Amniotic stem cell (primary cell): ENCODE data around the gene RNF7.
"Not testable (repeated sequence)": the region's sequence is repeated elsewhere in the genome, so short reads cannot be mapped to it uniquely, and the experiment has no call there.

Experiments used
- DNase-seq: peaks from one replicate; lab custom pipeline; 2025; lab: John Stamatoyannopoulos, UW

Gene RNF7

DNA sequence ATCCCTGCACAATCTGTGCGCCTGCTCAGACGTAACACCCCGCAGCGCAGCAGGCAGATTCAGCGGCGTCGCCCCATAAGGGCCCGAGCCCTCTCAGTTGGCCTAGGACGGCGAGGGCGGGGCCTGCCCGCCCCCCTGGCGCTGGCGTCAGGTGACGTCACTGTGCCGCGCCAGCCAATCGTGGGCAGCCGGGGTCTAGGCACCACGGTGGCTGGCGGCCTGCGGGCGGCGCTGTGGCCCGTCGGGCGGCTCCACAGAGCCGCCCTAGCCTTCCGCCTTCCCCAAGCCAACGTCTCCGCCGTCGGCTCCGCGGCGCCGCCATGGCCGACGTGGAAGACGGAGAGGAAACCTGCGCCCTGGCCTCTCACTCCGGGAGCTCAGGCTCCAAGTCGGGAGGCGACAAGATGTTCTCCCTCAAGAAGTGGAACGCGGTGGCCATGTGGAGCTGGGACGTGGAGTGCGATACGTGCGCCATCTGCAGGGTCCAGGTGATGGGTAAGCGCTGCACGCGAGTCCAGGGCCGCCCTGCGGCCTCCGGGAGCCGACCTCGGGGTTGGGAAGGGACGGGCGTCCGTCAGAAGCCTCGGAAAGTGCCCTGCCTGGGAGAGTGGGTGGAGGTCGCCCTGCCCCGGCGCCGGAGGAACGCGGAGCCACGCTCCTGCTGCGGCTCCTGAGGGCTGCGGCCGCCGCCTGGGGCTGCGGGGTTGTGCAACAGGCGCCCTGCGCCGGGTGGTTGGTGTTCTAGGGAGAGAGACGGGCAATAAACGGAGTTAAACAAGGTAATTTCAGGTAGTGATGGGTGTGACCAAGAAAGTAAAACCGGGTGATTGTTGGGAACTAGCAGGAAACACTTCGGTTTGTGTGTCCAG lies at the start of gene RNF7:
RNF7 (plus strand) TSS at position 277 of the 869 bp plus-strand sequence; CDS start at position 321, 44 bp downstream.
- DNase-seq: peak; percentile 69

DNA sequence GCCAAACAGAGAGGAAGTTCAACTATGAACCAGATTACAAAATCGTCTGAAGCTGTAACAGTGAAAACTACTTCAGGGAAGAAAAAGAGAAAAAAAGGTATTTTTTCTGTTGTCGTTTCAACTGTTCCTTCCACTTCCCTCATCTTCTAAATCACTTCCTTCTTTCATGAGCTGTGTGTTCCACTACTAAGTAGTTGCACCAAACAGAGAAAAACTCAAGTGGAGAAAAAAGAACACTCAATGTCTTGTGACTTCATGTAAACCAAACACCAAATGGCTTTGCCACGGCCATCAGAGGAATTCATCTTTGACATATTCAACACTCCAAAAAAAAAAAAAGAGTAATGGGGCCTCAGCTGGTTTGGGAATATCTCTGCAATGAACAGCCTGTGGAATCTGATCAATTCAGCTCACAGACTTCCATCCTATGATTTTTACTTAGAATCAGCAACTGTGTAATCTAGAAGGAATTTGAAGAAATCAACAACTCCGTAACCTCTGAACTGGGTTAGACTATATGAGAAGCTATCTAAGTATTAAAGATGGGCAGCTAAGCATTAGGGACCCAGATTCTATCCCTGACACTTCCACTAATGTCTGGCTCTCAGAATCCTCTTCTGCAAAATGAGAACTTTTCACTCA lies 47.5 kb upstream of the RNF7 start:
- DNase-seq: no peak

DNA sequence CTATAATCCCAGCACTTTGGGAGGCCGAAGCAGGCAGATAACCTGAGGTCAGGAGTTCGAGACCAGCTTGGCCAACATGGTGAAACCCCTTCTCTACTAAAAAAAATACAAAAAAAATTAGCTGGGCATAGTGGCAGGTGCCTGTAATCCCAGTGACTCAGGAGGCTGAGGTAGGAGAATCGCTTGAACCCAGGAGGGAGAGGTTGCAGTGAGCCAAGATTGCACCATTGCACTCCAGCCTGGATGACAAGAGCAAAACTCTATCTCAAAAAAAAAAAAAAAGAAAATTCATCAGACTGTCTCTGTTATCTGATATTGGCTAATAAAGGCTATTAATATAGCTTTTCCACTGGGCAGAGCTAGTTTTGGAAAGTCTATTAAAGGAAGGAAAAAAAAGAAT lies 46.6 kb upstream of the RNF7 start:
- not testable (repeated sequence) for DNase-seq

DNA sequence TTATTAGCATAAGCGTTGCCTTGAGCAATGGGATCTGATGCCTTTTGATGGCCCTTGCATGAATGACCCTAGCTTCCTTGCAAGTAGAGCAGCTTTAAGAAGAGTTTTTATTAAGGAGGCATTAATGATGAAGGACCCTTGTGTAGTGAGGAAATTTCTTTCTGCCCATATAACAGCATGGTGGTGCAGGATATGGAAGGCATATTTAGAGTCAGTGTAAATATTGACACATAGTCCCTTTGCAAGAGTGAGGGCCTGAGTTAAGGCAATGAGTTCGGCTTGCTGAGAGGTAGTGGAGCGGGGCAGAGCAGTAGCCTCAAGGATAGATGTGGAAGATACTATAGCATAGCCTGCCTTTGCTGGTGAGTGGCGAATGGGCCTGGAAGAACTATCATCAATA lies 45.1 kb upstream of the RNF7 start:
- not testable (repeated sequence) for DNase-seq

DNA sequence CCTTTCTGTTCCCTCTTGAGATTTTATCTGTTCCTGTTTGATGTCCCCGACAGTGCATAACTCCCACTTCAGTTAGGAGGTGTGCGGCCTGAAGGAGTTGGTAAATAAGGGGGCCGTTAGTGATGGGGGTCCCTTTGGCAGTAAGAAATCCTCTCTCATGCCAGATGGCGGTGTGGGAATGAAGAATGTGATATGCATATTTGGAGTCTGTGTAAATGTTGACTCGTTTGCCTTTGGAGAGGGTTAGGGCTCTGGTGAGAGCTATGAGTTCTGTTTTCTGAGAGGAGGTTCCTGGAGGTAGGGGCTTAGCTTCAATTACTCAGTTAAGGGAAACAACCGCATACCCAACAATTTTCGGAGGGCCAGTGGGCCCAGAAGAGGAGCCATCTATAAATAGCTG lies 38.8 kb upstream of the RNF7 start:
- no peak for DNase-seq

DNA sequence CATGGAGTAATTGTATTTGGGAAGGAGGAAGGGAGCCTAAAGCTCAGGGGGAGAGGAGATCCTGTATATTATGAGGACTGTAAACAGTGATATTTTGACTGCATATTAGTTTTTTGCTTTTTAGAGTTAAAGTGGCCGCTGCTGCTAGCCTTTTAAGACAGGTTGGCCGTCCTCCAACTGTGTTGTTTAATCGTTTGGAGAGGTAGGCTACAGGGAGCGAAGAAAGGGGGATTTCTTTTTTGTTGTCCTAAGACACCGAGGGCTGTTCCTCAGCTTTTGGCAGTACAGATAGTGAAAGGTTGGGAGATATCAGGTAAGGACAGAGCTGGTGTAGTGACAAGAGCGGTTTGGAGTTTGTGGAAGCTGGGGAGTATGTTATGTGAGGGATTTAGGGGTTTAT lies 38.2 kb upstream of the RNF7 start:
- no peak for DNase-seq

DNA sequence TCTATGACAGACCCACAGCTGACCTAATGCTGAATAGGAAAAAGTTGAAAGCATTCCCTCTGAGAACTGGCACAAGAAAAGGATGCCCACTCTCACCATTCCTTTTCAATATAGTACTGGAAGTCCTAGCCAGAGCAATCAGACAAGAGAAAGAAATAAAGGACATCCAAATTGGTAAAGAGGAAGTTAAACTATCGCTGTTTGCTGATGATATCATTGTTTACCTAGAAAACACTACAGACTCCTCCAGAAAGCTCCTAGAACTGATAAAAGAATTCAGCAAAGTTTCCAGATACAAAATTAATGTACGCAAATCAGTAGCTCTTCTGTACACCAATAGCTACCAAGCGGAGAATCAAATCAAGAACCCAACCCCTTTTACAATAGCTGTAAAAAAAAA lies 34.7 kb upstream of the RNF7 start:
- DNase-seq: not testable (repeated sequence)

DNA sequence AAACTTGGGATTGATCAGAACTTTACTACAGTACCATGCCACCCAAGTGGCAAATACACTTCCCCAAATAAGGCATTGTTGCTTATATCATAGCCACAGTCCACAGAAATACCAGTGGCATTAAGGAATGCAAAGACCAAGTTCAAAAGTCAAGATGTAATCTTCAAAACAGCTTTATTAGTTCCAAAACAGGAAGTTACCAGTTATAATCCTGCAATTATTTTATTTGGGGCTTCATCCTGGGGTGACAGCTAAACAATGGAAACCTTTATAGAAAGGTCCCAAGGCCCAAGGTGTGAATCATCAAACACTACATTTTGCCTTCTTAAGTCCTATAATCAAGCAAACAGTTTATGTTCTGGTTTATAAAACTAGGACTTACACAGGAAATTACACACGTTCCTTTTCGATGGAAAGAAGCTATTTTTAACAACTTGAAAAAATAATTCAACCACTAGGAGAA lies 30.3 kb upstream of the RNF7 start:
- DNase-seq: no peak

DNA sequence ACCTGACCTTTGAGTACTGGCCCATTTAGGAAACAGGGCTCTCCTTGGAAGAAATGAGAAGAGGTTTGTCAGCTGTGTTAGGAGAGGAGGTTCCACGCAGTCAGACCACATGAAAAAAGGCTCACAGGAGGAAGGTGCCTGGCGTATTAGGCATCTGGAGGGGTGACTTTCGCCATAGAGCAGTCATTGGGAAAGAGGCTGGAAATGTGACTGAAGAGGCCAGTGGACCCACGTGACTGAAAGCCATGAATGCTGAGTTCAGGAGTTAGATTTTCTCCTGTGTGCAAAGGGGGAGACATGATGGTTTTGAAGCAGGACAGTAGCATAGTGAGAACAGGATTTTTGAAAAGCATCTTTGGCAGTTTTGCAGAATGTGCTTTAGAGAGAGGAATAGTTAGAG lies 29.7 kb upstream of the RNF7 start:
- DNase-seq: no peak

DNA sequence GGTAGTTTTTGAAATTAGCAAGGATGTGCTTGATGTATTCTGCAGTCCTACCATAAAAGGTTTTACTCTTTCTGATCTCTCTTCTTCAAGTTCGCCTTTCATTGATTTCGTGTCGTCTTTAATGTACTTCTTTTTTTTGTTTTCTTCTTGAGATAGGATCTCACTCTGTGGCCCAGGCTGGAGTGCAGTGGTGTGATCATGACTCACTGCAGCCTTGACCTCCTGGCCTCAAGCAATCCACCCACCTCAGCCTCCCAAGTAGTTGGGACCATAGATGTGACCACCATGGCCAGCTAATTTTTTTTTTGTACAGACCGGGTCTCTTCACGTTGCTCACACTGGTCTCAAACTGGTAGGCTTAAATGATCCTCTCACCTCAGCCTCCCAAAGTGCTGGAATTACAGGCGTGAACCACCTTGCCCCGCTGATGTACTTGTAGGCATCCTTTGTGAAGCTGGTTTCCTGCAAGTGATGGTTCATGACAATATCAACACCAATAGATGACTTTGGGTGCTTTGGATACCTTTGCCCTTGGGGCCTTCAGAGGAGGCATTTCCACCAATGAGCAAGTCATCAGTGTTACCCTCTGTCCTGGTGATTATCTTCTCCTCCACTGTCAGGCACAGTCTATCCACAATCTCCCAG lies 28.9 kb upstream of the RNF7 start:
- no peak for DNase-seq

DNA sequence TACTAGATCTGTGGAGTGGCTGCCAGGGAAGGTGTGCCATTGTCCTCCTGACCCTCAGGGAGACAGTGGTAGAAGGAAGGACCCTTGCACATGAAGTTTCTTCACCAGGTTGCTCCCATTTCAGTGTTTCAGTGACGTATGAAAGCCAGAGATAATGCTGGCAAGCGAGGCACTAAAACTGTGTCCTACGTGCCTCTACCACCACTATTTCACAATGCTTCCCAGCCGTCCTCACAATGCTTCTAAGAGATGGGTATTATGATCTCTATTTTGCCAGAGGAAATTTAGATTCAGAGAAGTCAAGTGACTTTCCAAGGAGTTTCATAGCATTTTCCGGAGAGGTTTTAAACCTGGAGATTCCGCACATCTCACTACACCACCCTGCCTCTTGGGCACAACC lies 28.0 kb upstream of the RNF7 start:
- DNase-seq: no peak

DNA sequence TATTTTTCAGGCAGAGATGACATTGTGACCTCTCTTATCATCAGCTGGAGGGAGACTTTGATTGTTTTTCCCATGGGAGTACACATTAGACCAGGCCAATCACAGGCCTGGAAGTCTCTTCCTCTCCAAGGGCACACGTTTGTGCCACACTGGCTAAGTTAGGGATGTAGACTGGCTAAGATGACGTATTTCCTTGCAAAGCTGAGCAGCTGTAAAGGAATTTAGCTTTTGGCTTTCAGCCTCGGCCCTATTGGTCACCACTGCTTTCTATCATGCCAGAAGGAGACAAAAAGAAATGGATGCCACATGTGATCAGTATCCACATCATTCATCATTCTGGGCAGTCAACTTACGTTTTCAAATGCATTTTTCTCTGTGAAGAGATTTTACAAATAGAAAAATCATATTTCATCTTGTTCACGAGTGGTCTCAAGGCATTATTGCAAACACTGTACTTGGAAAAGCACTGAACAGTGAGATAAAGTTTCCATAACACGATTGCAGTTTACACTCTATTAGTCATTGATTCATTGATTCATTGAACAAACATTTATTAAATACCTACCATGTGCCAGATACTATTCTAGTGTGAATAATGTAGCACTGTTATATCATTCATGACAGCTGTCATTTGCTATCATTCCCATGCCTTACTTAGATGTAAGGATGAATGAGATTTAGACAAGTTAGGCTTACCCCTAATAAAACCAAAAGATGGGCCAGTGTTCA lies 27.0 kb upstream of the RNF7 start:
- DNase-seq: no peak

DNA sequence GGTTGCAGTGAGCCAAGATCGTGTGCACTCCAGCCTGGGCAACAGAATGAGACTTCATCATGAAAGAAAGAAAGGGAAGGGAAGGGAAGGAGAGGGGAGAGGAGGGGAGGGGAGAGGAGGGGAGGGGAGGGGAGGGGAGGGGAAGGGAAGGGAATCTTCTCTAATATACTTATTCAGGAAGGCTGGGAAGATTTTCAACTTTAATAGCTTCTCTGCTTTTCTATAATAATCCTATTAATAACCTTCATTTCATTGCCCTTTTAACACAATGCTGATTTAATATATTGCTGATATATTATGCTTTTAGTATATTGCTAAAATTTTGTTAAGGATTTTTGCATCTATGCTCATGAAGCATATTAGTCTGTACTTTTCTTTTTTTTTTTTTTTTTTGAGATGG lies 23.4 kb upstream of the RNF7 start:
- no peak for DNase-seq

DNA sequence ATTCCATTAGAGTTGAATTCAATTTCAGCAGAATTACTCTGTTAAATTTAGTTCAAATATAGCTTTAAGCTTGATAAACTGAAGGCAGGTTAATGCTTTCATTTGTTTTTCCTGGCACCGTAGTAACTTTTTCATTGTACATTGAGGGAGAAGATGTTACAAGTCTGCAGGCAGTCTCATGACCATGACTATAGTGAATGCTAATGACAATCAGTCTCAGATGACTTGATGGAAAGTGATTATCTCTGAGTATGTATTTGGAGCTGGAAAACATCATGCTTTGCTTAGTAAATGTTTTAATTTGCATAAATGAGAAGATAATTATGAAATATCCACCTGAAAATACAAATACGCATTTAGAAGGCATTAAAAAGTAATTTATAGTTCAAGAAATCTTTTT lies 16.0 kb upstream of the RNF7 start:
- DNase-seq: no peak

DNA sequence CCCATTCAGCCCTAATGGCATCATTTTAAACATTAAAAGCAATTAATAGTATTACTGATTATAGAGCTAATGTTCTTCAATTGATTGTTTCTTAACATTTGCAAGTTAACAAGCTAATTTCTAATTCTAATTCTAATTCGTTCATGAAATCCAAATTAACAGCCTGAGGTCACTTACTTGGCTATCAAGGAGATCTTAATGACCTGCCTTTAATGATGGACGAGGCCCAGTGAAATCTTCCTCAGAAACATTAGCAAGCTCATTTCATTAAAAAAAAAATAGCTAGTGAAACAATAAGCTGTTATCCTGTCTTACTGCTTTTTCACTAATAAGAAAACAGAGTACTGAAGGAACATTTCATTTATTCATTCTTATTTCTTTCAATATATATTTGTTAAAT lies 15.4 kb upstream of the RNF7 start:
- DNase-seq: no peak

DNA sequence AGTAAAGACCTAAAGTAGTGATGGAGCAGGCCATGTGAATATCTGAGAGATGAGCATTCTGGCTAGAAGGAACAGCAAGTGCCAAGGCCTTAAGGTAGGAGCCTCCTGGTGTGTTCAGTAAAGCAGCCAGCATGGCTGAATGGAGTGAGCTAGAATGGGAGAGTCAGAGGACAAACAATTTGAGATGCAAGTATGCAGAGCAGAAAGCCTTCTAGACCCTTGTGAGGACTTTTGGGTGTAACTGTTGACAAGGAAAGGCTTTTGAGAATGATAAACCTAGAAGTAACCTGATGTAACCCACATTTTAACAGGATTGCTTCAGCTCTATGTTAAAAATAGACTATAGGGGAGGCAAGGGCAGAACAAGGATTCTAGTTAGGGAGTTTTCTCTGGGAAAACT lies 14.8 kb upstream of the RNF7 start:
- no peak for DNase-seq

DNA sequence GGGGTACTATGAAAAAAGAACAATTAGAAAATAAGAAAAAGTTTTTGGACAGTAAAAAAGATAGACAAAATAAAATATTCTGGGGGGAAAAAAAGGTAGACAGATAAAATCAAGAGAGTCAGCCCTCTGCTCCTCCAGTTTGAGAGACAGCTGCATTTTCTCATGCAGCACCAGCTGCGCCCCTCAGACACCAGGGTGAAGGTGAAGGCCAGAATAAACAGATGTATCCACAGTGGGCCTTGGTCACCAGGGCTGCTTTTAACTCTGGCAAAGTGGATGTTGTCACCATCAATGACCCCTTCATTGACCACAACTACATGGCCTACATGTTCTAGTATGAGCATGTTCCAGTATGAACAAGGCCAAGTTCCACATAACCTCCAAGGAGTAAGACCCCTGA lies 13.9 kb upstream of the RNF7 start:
- DNase-seq: no peak

DNA sequence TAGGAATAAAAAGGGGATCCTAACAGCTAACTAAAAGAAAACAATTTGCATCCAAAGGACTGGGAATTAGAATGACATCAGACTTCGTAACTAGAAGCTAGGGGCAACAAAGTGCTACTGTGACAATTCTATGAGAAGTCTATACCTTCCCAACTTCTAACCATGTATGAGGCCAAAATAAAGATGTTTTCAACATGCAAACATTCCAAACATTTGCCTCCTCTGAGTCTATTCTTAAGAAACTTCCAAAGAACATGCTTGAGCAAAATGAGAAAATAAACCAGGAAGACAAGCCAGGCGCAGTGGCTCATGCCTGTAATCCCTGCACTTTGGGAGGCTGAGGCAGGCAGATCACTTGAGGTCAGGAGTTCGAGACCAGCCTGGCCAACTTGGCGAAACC lies 13.1 kb upstream of the RNF7 start:
- no peak for DNase-seq

DNA sequence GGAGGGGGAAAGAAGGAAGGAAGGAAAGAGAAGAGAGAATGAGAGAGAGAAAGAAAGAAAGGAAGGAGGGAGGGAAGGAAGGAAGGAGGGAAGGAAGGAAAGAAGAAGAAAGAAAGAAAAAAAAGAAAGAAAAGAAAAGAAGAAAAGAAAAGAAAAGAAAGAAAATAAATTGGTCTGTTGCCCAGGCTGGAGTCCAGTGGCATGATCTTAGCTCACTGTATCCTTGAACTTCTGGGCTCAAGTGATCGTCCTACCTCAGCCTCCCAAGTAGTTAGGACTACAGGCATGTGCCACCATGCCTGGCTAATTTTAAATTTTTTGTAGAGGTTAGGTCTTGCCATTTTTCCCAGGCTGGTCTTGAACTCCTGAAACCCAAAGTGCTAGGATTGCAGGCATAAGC lies 11.6 kb upstream of the RNF7 start:
- DNase-seq: no peak

DNA sequence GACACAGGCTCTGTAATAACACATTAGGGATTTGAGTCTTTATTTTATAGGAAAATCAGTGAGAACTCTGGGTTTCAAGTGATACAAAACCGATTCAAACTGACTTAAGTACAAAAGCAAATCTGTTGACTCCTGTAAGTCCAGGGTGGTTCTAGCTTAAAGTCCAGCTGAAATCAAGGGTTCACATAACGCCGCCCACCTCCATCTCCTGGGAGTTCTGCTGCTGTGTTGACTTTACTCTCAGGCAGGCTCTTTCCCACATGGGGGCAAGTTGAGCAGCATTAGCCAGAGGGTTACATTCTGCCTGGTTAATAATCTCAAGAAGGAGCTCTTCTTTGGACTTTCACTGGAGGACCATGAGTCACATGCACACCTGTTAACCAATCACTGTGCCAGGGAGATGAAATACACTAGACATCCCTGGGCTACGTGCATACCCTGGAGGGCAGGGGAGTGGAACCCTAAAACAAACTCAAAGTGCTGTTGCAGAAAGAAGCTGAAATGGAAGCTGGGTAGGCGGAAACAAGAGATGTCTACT lies 9.7 kb upstream of the RNF7 start:
- DNase-seq: no peak

DNA sequence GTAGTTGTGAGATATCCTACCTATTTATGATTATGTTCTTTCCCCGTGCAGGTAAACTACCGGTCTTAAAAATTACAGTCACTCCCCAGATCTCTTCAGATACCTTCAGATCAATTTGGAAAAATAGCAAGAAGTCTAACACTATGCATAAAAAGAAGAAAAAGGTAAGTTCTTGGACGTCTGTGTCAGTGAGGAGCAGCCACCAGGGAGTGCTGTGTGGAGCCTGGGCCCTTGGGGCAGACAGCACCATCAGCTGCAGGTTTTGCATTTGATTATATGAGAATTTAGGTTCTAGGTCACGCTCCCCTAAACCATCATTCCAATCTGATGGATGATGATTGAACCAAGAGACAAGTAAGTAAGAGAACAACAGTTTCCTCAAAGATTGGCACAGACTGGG lies 8.9 kb upstream of the RNF7 start:
- no peak for DNase-seq

DNA sequence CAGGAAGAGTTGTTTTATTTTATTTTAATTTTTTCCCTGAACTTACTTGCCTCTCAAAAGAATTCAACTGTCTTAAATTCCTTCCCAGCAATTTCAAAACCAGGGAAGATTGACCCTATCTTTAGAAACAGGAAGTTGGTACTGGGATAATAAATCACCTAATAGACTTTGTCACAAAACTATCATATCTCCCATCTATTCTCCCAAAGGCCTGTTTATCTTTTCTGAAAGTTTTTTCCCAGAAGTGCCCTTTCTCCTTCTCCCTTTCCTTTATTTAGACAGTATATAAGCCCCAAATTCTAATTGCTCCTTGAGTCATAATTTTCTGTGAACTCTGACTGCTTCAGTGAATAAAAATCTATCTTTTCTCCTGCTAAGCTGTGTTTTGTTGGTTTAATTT lies 2.9 kb upstream of the RNF7 start:
- DNase-seq: no peak
